H1 (cell line): ENCODE results near the gene NLRC5. TPM values are rescaled to one million over a fixed set of nuclear protein-coding genes. Genes with fewer than 3 reads are reported as not detected.
A peak's percentile ranks its signal among the peaks of the same experiment; 100 is the strongest.

Experiments used
- CTCF ChIA-PET: fragments of 300-600 bp; sonication (Branson Sonifier 250); formaldehyde crosslinking; loops from one replicate; lab custom pipeline; 2021; ENCODE audit not compliant: partially characterized antibody; lab: Charles Lee
- POLR2A ChIA-PET: fragments of 300-600 bp; sonication (Branson Sonifier 250); formaldehyde crosslinking; loops from one replicate; lab custom pipeline; 2021; ENCODE audit warnings: inconsistent platforms; ENCODE audit not compliant: partially characterized antibody; lab: Charles Lee
- DNase-seq, 2 experiments: peaks; one replicate each; pipeline versions ENCODE4 v3.0.0 to v3.0.0-alpha.2; 2010 to 2022; ENCODE audit warnings: low spot score in 2 of 2, low read depth in 1 of 2, mixed read lengths in 1 of 2
- FAIRE-seq: peaks from 2 replicates; lab custom pipeline; 2011; peaks lifted over from hg19 to GRCh38; lab: Jason Lieb, UNC
- H2AFZ ChIP-seq: 2 replicates; pipeline ENCODE4 v1.8.1; 2012; ENCODE audit warnings: low read length, inconsistent platforms
- H2AK5ac ChIP-seq: 2 replicates; pipeline ENCODE4 v1.6.1; 2013; ENCODE audit warnings: low read depth, low read length
- H2BK120ac ChIP-seq: replicated peaks from 2 replicates; pipeline ENCODE3; 2013; ENCODE audit warnings: low read depth, low read length, inconsistent platforms
- H2BK12ac ChIP-seq: 2 replicates; pipeline ENCODE4 v1.6.1; 2013; ENCODE audit warnings: low read depth, low read length
- H2BK15ac ChIP-seq: 2 replicates; pipeline ENCODE4 v1.6.1; 2013; ENCODE audit warnings: low read length
- H2BK20ac ChIP-seq: 2 replicates; pipeline ENCODE4 v1.6.1; 2013; ENCODE audit warnings: low read length
- H2BK5ac ChIP-seq: 2 replicates; pipeline ENCODE4 v1.6.1; 2013; ENCODE audit warnings: low read depth, low read length
- H3K14ac ChIP-seq: 2 replicates; pipeline ENCODE4 v1.6.1; 2013; ENCODE audit warnings: inconsistent platforms; ENCODE audit not compliant: insufficient read length
- H3K18ac ChIP-seq: 2 replicates; pipeline ENCODE4 v1.6.1; 2013; ENCODE audit warnings: low read length; ENCODE audit errors: extremely low read depth
- H3K23ac ChIP-seq: 2 replicates; pipeline ENCODE4 v1.6.1; 2013; ENCODE audit warnings: inconsistent platforms; ENCODE audit not compliant: insufficient read length
- H3K23me2 ChIP-seq: 2 replicates; pipeline ENCODE4 v1.6.1; 2013; ENCODE audit warnings: low read depth, low read length
- H3K27ac ChIP-seq: 2 replicates; pipeline ENCODE4 v1.6.1; 2011; ENCODE audit warnings: low read depth, low read length, inconsistent platforms
- H3K27me3 ChIP-seq, 4 experiments: replicated peaks in 1 of 4; 1 replicate in 1 of 4; 2 replicates in 3 of 4; pipeline versions ENCODE4 v1.6.1 to v1.8.1; 2011 to 2013; ENCODE audit warnings: low read length in 3 of 4, mild to moderate bottlenecking in 3 of 4, inconsistent platforms in 2 of 4, mixed read lengths in 2 of 4, moderate library complexity in 1 of 4; ENCODE audit not compliant: control insufficient read depth in 3 of 4, insufficient read depth in 3 of 4; ENCODE audit errors: extremely low read depth in 1 of 4
- H3K36me3 ChIP-seq, 4 experiments: 2 replicates each; pipeline versions ENCODE4 v1.6.1 to v1.8.1; 2011 to 2013; ENCODE audit warnings: mild to moderate bottlenecking in 4 of 4, low read length in 3 of 4, moderate library complexity in 2 of 4, control low read depth in 1 of 4, inconsistent platforms in 1 of 4; ENCODE audit not compliant: insufficient read depth in 4 of 4, control insufficient read depth in 2 of 4
- H3K4ac ChIP-seq: replicated peaks from 2 replicates; pipeline ENCODE3; 2013; ENCODE audit warnings: low read length, low read depth, mixed read lengths, inconsistent platforms; ENCODE audit not compliant: insufficient read length
- H3K4me1 ChIP-seq, 4 experiments: replicated peaks in 1 of 4; 1 replicate in 1 of 4; 2 replicates in 3 of 4; pipeline versions ENCODE4 v1.6.1 to v1.8.1; 2011 to 2013; ENCODE audit warnings: low read length in 3 of 4, inconsistent platforms in 2 of 4, mixed read lengths in 1 of 4; ENCODE audit not compliant: insufficient read depth in 4 of 4, control insufficient read depth in 3 of 4
- H3K4me2 ChIP-seq, 2 experiments: 2 replicates each; pipeline versions ENCODE4 v1.6.1 to v1.8.1; 2011 to 2013; ENCODE audit warnings: low read depth in 2 of 2, low read length in 2 of 2, control low read depth in 1 of 2, inconsistent platforms in 1 of 2, mild to moderate bottlenecking in 1 of 2; ENCODE audit not compliant: insufficient read depth in 1 of 2
- H3K4me3 ChIP-seq, 4 experiments: fragments of 200-600, 300-600 bp in 1 of 4; sonication (generic), shearing (Covaris generic), sonication (Bioruptor Twin) in 1 of 4; 2 replicates each; pipeline versions ENCODE4 v1.5.1 to v1.8.1; 2011 to 2016; ENCODE audit warnings: low read length in 4 of 4, low read depth in 3 of 4, control low read depth in 2 of 4, inconsistent platforms in 2 of 4, mild to moderate bottlenecking in 2 of 4, mixed read lengths in 1 of 4, moderate library complexity in 1 of 4; ENCODE audit not compliant: insufficient read depth in 2 of 4; ENCODE audit errors: extremely low read depth in 1 of 4
- H3K56ac ChIP-seq: replicated peaks from 2 replicates; pipeline ENCODE3; 2013; ENCODE audit warnings: low read depth, mild to moderate bottlenecking, mixed read lengths, low read length, inconsistent platforms; ENCODE audit not compliant: insufficient read length
- H3K79me1 ChIP-seq: 2 replicates; pipeline ENCODE4 v1.6.1; 2013; ENCODE audit warnings: low read depth, low read length, control low read depth
- H3K79me2 ChIP-seq, 2 experiments: 2 replicates each; pipeline versions ENCODE4 v1.6.1 to v1.8.1; 2012 to 2013; ENCODE audit warnings: low read length in 2 of 2, mild to moderate bottlenecking in 2 of 2, inconsistent platforms in 1 of 2; ENCODE audit not compliant: insufficient read depth in 2 of 2, control insufficient read depth in 1 of 2
- H3K9ac ChIP-seq, 4 experiments: replicated peaks in 1 of 4; 1 replicate in 1 of 4; 2 replicates in 3 of 4; pipeline versions ENCODE4 v1.6.1 to v1.8.1; 2011 to 2013; ENCODE audit warnings: low read depth in 3 of 4, low read length in 3 of 4, control low read depth in 2 of 4, mild to moderate bottlenecking in 2 of 4, moderate library complexity in 2 of 4, inconsistent platforms in 1 of 4; ENCODE audit errors: extremely low read depth in 1 of 4
- H3K9me3 ChIP-seq, 2 experiments: 2 replicates each; pipeline versions ENCODE4 v1.6.1 to v1.8.1; 2012 to 2013; ENCODE audit warnings: mild to moderate bottlenecking in 2 of 2, moderate library complexity in 2 of 2, control low read depth in 1 of 2, inconsistent platforms in 1 of 2, low read depth in 1 of 2, low read length in 1 of 2, mixed read lengths in 1 of 2; ENCODE audit not compliant: insufficient read depth in 2 of 2
- H4K20me1 ChIP-seq, 2 experiments: replicated peaks in 1 of 2; 2 replicates each; pipeline versions ENCODE3 to v1.8.1; 2011 to 2013; ENCODE audit warnings: inconsistent platforms in 2 of 2, low read length in 2 of 2, mild to moderate bottlenecking in 1 of 2; ENCODE audit not compliant: insufficient read depth in 2 of 2, control insufficient read depth in 1 of 2
- H4K5ac ChIP-seq: 2 replicates; pipeline ENCODE4 v1.6.1; 2013; ENCODE audit warnings: low read length, low read depth, mixed read lengths, inconsistent platforms; ENCODE audit not compliant: insufficient read length
- H4K8ac ChIP-seq: 2 replicates; pipeline ENCODE4 v1.8.0; 2013; ENCODE audit warnings: mild to moderate bottlenecking, moderate library complexity, low read length, inconsistent platforms; ENCODE audit not compliant: insufficient read depth; ENCODE audit errors: extremely low read depth
- H4K91ac ChIP-seq: replicated peaks from 2 replicates; pipeline ENCODE3; 2013; ENCODE audit warnings: low read length, mixed read lengths, inconsistent platforms; ENCODE audit not compliant: insufficient read length
- BACH1 ChIP-seq: IDR thresholded peaks from 2 replicates; pipeline ENCODE4 v1.6.1; 2012; ENCODE audit warnings: low read length, improper control_type of control experiment
- CREB1 ChIP-seq: IDR thresholded peaks from 2 replicates; pipeline ENCODE4 v1.6.1; 2012; ENCODE audit warnings: inconsistent platforms
- NRF1 ChIP-seq: IDR thresholded peaks from 2 replicates; pipeline ENCODE4 v1.6.1; 2011; ENCODE audit warnings: mild to moderate bottlenecking, low read depth, low read length, improper control_type of control experiment
- RFX5 ChIP-seq: IDR thresholded peaks from 2 replicates; pipeline ENCODE4 v1.6.1; 2011; ENCODE audit warnings: low read depth, low read length, improper control_type of control experiment, borderline replicate concordance
- SP4 ChIP-seq: IDR thresholded peaks from 2 replicates; pipeline ENCODE4 v1.6.1; 2012; ENCODE audit warnings: low read length, inconsistent platforms
- SRF ChIP-seq: IDR thresholded peaks from 2 replicates; pipeline ENCODE4 v1.6.1; 2011; ENCODE audit warnings: mild to moderate bottlenecking, low read depth, low read length, moderate library complexity
- TAF1 ChIP-seq: IDR thresholded peaks from 2 replicates; pipeline ENCODE4 v1.6.1; 2011; ENCODE audit warnings: mild to moderate bottlenecking, low read depth, low read length
- TCF12 ChIP-seq: IDR thresholded peaks from 2 replicates; pipeline ENCODE4 v1.6.1; 2011; ENCODE audit warnings: low read depth, mild to moderate bottlenecking, low read length
- WGBS, 2 experiments: shearing (Covaris generic) in 1 of 2; methylation state at CpG; one replicate each; pipeline versions ENCODE4 v1.1.6 to v1.1.7; 2013 to 2015; ENCODE audit warnings: low lambda C conversion rate in 2 of 2, mixed read lengths in 2 of 2, inconsistent platforms in 1 of 2, low coverage in 1 of 2, missing lambda C conversion rate in 1 of 2; ENCODE audit not compliant: insufficient replicate concordance in 2 of 2, insufficient coverage in 1 of 2, insufficient read length in 1 of 2; ENCODE audit errors: extremely low coverage in 1 of 2, missing lambda C conversion rate in 1 of 2; 5-methylcytosine and 5-hydroxymethylcytosine counted together
- polyA plus RNA-seq, 7 experiments: library from polyadenylated mRNA; depleted of rRNA in 3 of 7; stranded (reverse) in 5 of 7; unstranded in 2 of 7; fragments of >200 nt in 5 of 7; fragments of 200-250 nt in 2 of 7; gene quantifications; 1 replicate in 5 of 7; 2 replicates in 1 of 7; 4 replicates in 1 of 7; pipeline versions ENCODE4 v1.2.1 to v1.2.3, GENCODE V29; 2011 to 2013; ENCODE audit warnings: missing spikeins in 2 of 7, mixed read lengths in 2 of 7
- total RNA-seq: library from RNA; stranded (reverse); fragmentation: NEBNext Ultra II Directional; extraction: Animal tissue kit (Norgen Biotek cat#: 25700); gene quantifications from 2 replicates; pipeline ENCODE4 v1.2.1, GENCODE V29; 2021

Gene NLRC5
- total and polyA plus RNA-seq, 2 of the 8 experiments (the other 6 are each of a cell fraction or from before 2014, with no cell fraction given): 2.2 to 3.2 TPM

DNA sequence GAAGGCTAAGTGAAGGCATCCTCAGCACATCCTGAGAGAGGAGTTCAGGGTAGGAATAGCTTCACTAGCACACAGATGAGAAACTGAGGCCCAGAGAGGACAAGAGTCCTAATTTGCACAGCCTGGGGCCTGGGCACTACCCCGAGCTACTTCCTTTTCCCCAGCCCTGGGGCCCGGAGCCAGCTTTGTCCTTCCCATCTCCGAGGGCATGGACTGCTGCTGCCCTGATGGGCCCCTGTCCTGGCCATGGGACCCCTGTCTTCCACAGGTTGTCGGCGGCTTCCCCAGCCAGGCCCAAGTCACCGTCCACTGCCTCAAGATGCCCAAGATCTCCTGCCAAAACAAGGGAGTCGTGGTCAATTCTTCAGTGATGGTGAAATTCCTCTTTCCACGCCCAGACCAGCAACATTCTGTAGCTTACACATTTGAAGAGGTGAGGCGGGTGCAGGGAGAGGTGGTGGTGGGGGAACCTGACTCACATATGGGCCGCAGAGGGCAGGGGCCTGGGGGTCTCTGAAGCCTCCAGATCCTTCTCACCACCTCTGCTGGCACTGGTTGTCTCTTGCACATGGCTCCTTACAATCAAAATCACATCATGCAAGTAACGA is 11.4 kb upstream of the NLRC5 start:
- Histone ChIP-seq H3K18ac (no peak overlapping the region), H3K36me3 (no peaks in the 10 kb centered on the region), H2BK15ac (no peak overlapping the region), H3K4me1 (no peaks in the 10 kb centered on the region), H2BK120ac (no peak overlapping the region), H2BK12ac (0 out of 2 replicates have a peak overlapping the region, but pooled peaks have one; percentile 50), H2BK5ac (no peak overlapping the region), H4K5ac (no peak overlapping the region), H3K27me3 (no peaks in the 10 kb centered on the region; a peak in 1 of 7 replicates), H3K23me2 (no peaks in the 10 kb centered on the region), H3K56ac (no peak overlapping the region), H3K9ac (no peak overlapping the region), H2AFZ (no peak overlapping the region), H2BK20ac (no peak overlapping the region), H3K79me1 (no peaks in the 10 kb centered on the region), H3K23ac (no peak overlapping the region), H3K4me2 (no peak overlapping the region), H4K91ac (no peak overlapping the region), H4K8ac (no peak overlapping the region), H3K4ac (no peak overlapping the region), H3K4me3 (no peak overlapping the region), H4K20me1 (no peaks in the 10 kb centered on the region), H3K27ac (no peak overlapping the region), H2AK5ac (no peak overlapping the region), H3K14ac (no peak overlapping the region), H3K9me3 (no peaks in the 10 kb centered on the region), H3K79me2 (no peaks in the 10 kb centered on the region)
- DNase-seq (no peak), FAIRE-seq (no peak)
- CTCF ChIA-PET: interaction anchor here (1.3 to 5.7 kb wide), 6 partner anchors 11 to 115 kb away, joined by 3 to 48 read pairs (median 4); partner anchors contain the start of gene NLRC5
- 92% methylated on average over 11 of the region's 11 CpGs; no CpG with 5 or more reads in 1 of the 2 experiments for WGBS, 2 experiments
- POLR2A ChIA-PET: no interaction called here
- TF ChIP-seq BACH1 (no peak), TCF12 (no peak), TAF1 (no peak), SRF (no peak), SP4 (no peak), NRF1 (no peak), CREB1 (no peak), RFX5 (no peak)
